ENCODE data around the gene TMEM200B.
"Not testable (repeated sequence)": the region's sequence is repeated elsewhere in the genome, so short reads cannot be mapped to it uniquely, and the experiment has no call there.

The TMEM200B gene

GRCh38 chr1:29112705-29113412 is 10.8 kb downstream of the TMEM200B start:
- no peak for DNase-seq (ENCODE audit: low read depth in 2 of 2)

- not testable (repeated sequence) for DNase-seq (ENCODE audit: low read depth in 2 of 2)
Measured at GRCh38 chr1:29108041-29108440, 15.7 kb downstream of the TMEM200B start.

GRCh38 chr1:29105822-29106221 is 17.9 kb downstream of the TMEM200B start:
- no peak for DNase-seq (ENCODE audit: low read depth in 2 of 2)

GRCh38 chr1:29100487-29100886 is 23.2 kb downstream of the TMEM200B start:
- DNase-seq (ENCODE audit: low read depth in 2 of 2): no peak

- DNase-seq (ENCODE audit: low read depth in 2 of 2): no peak
Measured at GRCh38 chr1:29099286-29099685, 24.4 kb downstream of the TMEM200B start.

- no peak for DNase-seq (ENCODE audit: low read depth in 2 of 2)
Measured at GRCh38 chr1:29096231-29096886, 27.3 kb downstream of the TMEM200B start.

- no peak for DNase-seq (ENCODE audit: low read depth in 2 of 2)
Measured at GRCh38 chr1:29094954-29095353, 28.7 kb downstream of the TMEM200B start.

- no peak for DNase-seq (ENCODE audit: low read depth in 2 of 2)
Measured at GRCh38 chr1:29094433-29094832, 29.3 kb downstream of the TMEM200B start.

GRCh38 chr1:29092704-29093103 is 31.0 kb downstream of the TMEM200B start:
- not testable (repeated sequence) for DNase-seq (ENCODE audit: low read depth in 2 of 2)

GRCh38 chr1:29090937-29091618 is 32.6 kb downstream of the TMEM200B start:
- DNase-seq (ENCODE audit: low read depth in 2 of 2): no peak

- no peak for DNase-seq (ENCODE audit: low read depth in 2 of 2)
Measured at GRCh38 chr1:29084196-29084521, 39.5 kb downstream of the TMEM200B start.

GRCh38 chr1:29083317-29084195 is 40.1 kb downstream of the TMEM200B start:
- no peak for DNase-seq (ENCODE audit: low read depth in 2 of 2)

GRCh38 chr1:29082519-29082918 is 41.2 kb downstream of the TMEM200B start:
- DNase-seq (ENCODE audit: low read depth in 2 of 2): no peak

GRCh38 chr1:29081201-29081600 is 42.5 kb downstream of the TMEM200B start:
- no peak for DNase-seq (ENCODE audit: low read depth in 2 of 2)

GRCh38 chr1:29079916-29080629 is 43.6 kb downstream of the TMEM200B start:
- DNase-seq (ENCODE audit: low read depth in 2 of 2): not testable (repeated sequence)

GRCh38 chr1:29077155-29077554 is 46.5 kb downstream of the TMEM200B start:
- DNase-seq (ENCODE audit: low read depth in 2 of 2): no peak

Data from stimulated activated CD8-positive, alpha-beta memory T cell treated with anti-CD3 and anti-CD28 coated beads, Interleukin-15, amount 100 ng/mL, for 48 hours (primary cell).